Adrenal gland (tissue), 12 donors: ENCODE measurements around the gene FHOD3. TPM values are rescaled to one million over a fixed set of nuclear protein-coding genes. Genes with fewer than 3 reads are reported as not detected.

Source experiments
- DNase-seq, 7 donors: peaks; one replicate each; pipeline ENCODE4 v3.0.0-alpha.2; 2019 to 2020
- H3K27ac ChIP-seq, 5 donors: fragments of 200-600 bp; sonication (generic) in 4 of 5; 1 replicate in 3 of 5; 2 replicates in 2 of 5; pipeline versions ENCODE4 v1.5.1 to v1.8.0; 2016 to 2020; ENCODE audit warnings: mild to moderate bottlenecking in 1 of 5
- H3K27me3 ChIP-seq: fragments of 200-600 bp; 2 replicates; pipeline ENCODE4 v1.8.0; 2021
- H3K36me3 ChIP-seq, 2 donors: fragments of 200-600 bp; replicated peaks in 1 of 2; 1 replicate in 1 of 2; 2 replicates in 1 of 2; pipeline versions ENCODE4 v1.5.1 to v1.8.0; 2018 to 2022
- H3K4me1 ChIP-seq, 2 donors: fragments of 200-600 bp; replicated peaks in 1 of 2; 1 replicate in 1 of 2; 2 replicates in 1 of 2; pipeline versions ENCODE4 v1.5.1 to v1.8.0; 2018 to 2021
- H3K4me3 ChIP-seq, 4 donors: fragments of 200-600 bp; sonication (generic) in 3 of 4; one replicate each; pipeline ENCODE4 v1.5.1; 2016 to 2018
- H3K9me3 ChIP-seq, 3 donors: fragments of 200-600 bp; sonication (generic) in 1 of 3; replicated peaks in 1 of 3; 1 replicate in 2 of 3; 2 replicates in 1 of 3; pipeline versions ENCODE4 v1.5.1 to v1.8.0; 2016 to 2021
- POLR2A ChIP-seq, 2 donors: fragments of 450-650 bp; IDR thresholded peaks; one replicate each; pipeline ENCODE4 v1.6.1; 2017; ENCODE audit warnings: antibody characterized with exemption in 2 of 2, mild to moderate bottlenecking in 2 of 2, moderate library complexity in 1 of 2
- WGBS, 4 donors: extraction: QIAGEN DNeasy Blood & Tissue Kit in 2 of 4; methylation state at CpG; one replicate each; pipeline versions ENCODE4 v1.1.5 to v1.1.7; 2013 to 2017; 5-methylcytosine and 5-hydroxymethylcytosine counted together
- intact Hi-C, 2 donors: fragments of 100-400 bp; cut with DNase I; formaldehyde crosslinking; loops; one replicate each; pipeline versions ENCODE4 v1.14.1 to v1.15.0; 2022 to 2023
- polyA plus RNA-seq, 3 donors: library from polyadenylated mRNA; stranded (reverse); fragments of 200-250 nt in 2 of 3; fragments of 350-450 nt in 1 of 3; fragmentation: Illumina TruSeq in 1 of 3; extraction: RNeasy Lipid Tissue Mini Kit (QIAGEN cat#74804) in 1 of 3; gene quantifications; one replicate each; pipeline ENCODE4 v1.2.3, GENCODE V29; 2013 to 2014
- total RNA-seq, 9 donors: library from RNA; depleted of rRNA in 4 of 9; stranded (reverse); fragments of >200 nt in 4 of 9; fragments of 120-200 nt in 1 of 9; fragmentation: NEBNext Ultra II Directional in 1 of 9; extraction: Animal tissue kit (Norgen Biotek cat#: 25700) in 1 of 9; gene quantifications; one replicate each; pipeline versions ENCODE4 v1.1.0 to v1.2.4, GENCODE V29; 2013 to 2023
- TF ChIP-seq, protein P1 (sequence below), 6 experiments: fragments of 450-650 bp in 4 of 6; fragments of 200-600 bp in 2 of 6; sonication (generic) in 1 of 6; IDR thresholded peaks; 1 replicate in 5 of 6; 2 replicates in 1 of 6; pipeline versions ENCODE4 v1.5.1 to v1.8.0; 2016 to 2021; ENCODE audit warnings: antibody characterized with exemption in 6 of 6, mild to moderate bottlenecking in 2 of 6, moderate library complexity in 1 of 6
- donor health status: healthy with polysubstance abuse.
- donor health status: Bipolar disorder and iron deficiency.
- donor health status: DM: yes; HTN: yes; CAD: no.
- donor health status: DM: no; HTN: no; CAD: no.
- donor health status: DM: no; HTN: no; CAD: no.
- donor health status: DM: yes; HTN: yes; CAD: no.

The FHOD3 gene
- total and polyA plus RNA-seq, 12 donors: 17.5 to 87.9 (median 48.5) TPM

- intact Hi-C loops: no loop called here
- Histone ChIP-seq H3K4me1 (peaks cover 0 to 7% of the 10 kb centered on the region in 2 donors), H3K27me3 (no peaks in the 10 kb centered on the region), H3K4me3 (no peak overlapping the region), H3K27ac (no peak overlapping the region), H3K9me3 (no peaks in the 10 kb centered on the region), H3K36me3 (no peaks in the 10 kb centered on the region)
- WGBS, 4 donors: 91 to 99% (median 95%) methylated on average over 2 of the region's 2 CpGs
- TF ChIP-seq, protein P1, sequence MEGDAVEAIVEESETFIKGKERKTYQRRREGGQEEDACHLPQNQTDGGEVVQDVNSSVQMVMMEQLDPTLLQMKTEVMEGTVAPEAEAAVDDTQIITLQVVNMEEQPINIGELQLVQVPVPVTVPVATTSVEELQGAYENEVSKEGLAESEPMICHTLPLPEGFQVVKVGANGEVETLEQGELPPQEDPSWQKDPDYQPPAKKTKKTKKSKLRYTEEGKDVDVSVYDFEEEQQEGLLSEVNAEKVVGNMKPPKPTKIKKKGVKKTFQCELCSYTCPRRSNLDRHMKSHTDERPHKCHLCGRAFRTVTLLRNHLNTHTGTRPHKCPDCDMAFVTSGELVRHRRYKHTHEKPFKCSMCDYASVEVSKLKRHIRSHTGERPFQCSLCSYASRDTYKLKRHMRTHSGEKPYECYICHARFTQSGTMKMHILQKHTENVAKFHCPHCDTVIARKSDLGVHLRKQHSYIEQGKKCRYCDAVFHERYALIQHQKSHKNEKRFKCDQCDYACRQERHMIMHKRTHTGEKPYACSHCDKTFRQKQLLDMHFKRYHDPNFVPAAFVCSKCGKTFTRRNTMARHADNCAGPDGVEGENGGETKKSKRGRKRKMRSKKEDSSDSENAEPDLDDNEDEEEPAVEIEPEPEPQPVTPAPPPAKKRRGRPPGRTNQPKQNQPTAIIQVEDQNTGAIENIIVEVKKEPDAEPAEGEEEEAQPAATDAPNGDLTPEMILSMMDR (IDR thresholded peaks at IDR 0.05): no peak
- no peak for TF ChIP-seq POLR2A (IDR thresholded peaks at IDR 0.05)
- DNase-seq: no peak
Measured at GRCh38 chr18:36401462-36401861, 103.9 kb downstream of the FHOD3 start.

DNA sequence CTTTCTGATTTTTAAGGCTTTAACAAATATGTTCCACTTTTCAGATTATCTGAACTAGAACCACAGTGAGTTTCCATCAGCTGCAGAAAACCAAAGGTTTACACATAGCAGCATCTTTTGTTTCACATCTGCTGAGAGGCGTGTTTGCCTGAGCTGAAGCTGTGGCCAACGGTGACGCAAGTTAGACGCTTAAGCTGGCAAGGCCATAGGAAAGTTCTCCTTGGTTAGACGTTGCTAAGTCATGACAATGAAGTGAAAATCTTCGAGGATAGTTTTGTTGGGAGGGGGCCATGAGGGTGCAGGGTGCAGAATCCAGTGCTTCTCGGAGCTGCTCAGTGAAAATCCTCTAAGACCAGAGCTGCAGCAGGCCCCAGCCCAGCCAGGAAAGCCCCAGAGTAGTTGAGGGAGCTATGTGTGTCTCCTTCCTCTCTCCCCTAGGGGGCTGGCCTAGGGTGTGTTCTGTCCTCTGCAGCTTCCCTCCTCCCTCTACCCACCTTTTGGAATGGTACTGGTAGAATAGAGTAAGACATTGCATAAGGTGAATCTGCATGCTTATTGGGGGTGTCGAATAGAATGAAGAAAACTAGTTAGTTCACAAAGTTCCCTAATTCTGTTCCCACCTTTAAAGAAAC is 105.4 kb downstream of the FHOD3 start:
- Histone ChIP-seq H3K4me3 (no peak overlapping the region), H3K36me3 (no peaks in the 10 kb centered on the region), H3K27me3 (no peaks in the 10 kb centered on the region), H3K27ac (peak overlapping the region in 2 of 5 donors; percentile 67 to 76), H3K9me3 (no peaks in the 10 kb centered on the region), H3K4me1 (no peaks in the 10 kb centered on the region)
- intact Hi-C loops: no loop called here
- peak; percentile 61 to 91 (median 85) for DNase-seq
- 52 to 70% (median 68%) methylated on average over 7 to 8 of the region's 8 CpGs for WGBS, 4 donors
- TF ChIP-seq POLR2A (IDR thresholded peaks at IDR 0.05): no peak
- TF ChIP-seq, protein P1 (IDR thresholded peaks at IDR 0.05): peak in 1 of 6 experiments; percentile 12

DNA sequence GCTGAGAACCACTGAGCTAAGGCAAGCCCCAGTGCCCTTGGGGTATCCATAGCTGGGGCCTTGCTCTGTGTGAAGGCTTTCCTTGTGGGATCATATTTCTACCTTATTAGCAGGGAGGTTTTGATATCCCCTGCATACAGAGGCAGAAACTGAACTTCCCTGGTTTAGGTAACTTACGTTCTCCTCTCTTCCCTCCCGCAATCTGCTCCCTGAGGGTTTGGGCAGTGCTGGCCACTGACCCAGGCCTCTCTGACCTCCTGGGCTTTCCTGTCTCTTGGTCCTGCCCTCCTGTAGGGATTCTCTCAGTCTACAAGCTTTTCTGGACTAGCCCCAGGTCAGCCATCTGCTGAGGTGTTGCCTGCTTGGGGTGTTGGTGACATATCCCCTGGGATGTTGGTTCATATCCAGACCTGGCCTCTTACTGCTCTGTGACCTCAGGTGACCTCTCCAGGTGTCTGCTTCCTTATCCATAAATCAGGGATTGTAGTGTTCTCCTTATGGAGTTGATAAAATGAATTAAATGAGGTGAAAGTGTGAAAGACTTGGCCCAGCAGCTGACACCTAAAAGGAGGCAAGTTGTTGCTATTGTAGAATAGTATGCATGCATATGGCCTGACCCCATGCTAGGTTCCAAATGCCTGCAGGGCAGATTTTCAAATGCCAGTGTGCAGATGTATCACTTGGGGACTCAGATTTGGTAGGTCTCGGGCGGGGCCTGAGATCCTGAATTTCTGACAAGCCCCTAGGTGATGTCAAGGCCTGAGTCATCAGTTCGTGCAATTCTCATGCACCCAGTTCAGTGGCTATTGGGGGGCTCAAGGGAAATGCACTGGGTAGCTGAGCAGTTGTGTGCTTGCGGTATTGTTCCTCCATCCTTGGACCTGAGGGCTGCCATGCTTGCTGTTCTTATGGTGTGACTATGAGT is 106.6 kb downstream of the FHOD3 start:
- 93 to 95% (median 94%) methylated on average over 6 of the region's 6 CpGs for WGBS, 4 donors
- H3K27me3 ChIP-seq: no peaks in the 10 kb centered on the region
- H3K36me3 ChIP-seq: no peaks in the 10 kb centered on the region
- no peaks in the 10 kb centered on the region for H3K9me3 ChIP-seq
- no peak for TF ChIP-seq POLR2A (IDR thresholded peaks at IDR 0.05)
- TF ChIP-seq, protein P1 (IDR thresholded peaks at IDR 0.05): no peak
- no peaks in the 10 kb centered on the region for H3K4me1 ChIP-seq
- H3K27ac ChIP-seq: no peak overlapping the region
- no peak overlapping the region for H3K4me3 ChIP-seq
- no peak for DNase-seq
- intact Hi-C loops: no loop called here

GRCh38 chr18:36405611-36406010 is 108.1 kb downstream of the FHOD3 start:
- Histone ChIP-seq H3K27me3 (no peaks in the 10 kb centered on the region), H3K4me1 (no peaks in the 10 kb centered on the region), H3K27ac (no peak overlapping the region), H3K36me3 (no peaks in the 10 kb centered on the region), H3K4me3 (no peak overlapping the region), H3K9me3 (no peaks in the 10 kb centered on the region)
- DNase-seq: no peak
- TF ChIP-seq, protein P1 (IDR thresholded peaks at IDR 0.05): no peak
- TF ChIP-seq POLR2A (IDR thresholded peaks at IDR 0.05): no peak
- intact Hi-C loops: no loop called here
- WGBS, 4 donors: 87 to 92% (median 91%) methylated on average over 2 of the region's 2 CpGs
